HAP-1 (cell line): Measurements from ENCODE around the gene OSBP.
A peak's percentile ranks its signal among the peaks of the same experiment; 100 is the strongest.

Experiments
- DNase-seq, 2 experiments: peaks; one replicate each; pipeline ENCODE4 v3.0.0-alpha.2; 2016 to 2020; ENCODE audit warnings: low spot score in 2 of 2
- H3K27me3 ChIP-seq: fragments of 250-450 bp; sonication (Bioruptor Pico); 2 replicates; pipeline ENCODE4 v1.5.1; 2020; ENCODE audit warnings: low read depth, mild to moderate bottlenecking, moderate library complexity
- H3K36me3 ChIP-seq: fragments of 250-450 bp; sonication (Bioruptor Pico); replicated peaks from 2 replicates; pipeline ENCODE4 v1.5.1; 2020; ENCODE audit warnings: mild to moderate bottlenecking
- H3K4me1 ChIP-seq: fragments of 250-450 bp; sonication (Bioruptor Pico); 2 replicates; pipeline ENCODE4 v1.5.1; 2020; ENCODE audit warnings: mild to moderate bottlenecking
- H3K4me3 ChIP-seq: fragments of 250-450 bp; sonication (Bioruptor Pico); 2 replicates; pipeline ENCODE4 v1.5.1; 2020; ENCODE audit warnings: mild to moderate bottlenecking, moderate library complexity
- H3K9me3 ChIP-seq: fragments of 250-450 bp; sonication (Bioruptor Pico); 2 replicates; pipeline ENCODE4 v1.5.1; 2020; ENCODE audit warnings: mild to moderate bottlenecking, moderate library complexity
- in situ Hi-C: fragments of 300-500 bp; cut with MboI; formaldehyde crosslinking; loops from 3 replicates; pipeline ENCODE4 v1.14.3; 2020; ENCODE audit warnings: low sequenced_read_pairs, inconsistent platforms, mixed read lengths

OSBP gene

DNA sequence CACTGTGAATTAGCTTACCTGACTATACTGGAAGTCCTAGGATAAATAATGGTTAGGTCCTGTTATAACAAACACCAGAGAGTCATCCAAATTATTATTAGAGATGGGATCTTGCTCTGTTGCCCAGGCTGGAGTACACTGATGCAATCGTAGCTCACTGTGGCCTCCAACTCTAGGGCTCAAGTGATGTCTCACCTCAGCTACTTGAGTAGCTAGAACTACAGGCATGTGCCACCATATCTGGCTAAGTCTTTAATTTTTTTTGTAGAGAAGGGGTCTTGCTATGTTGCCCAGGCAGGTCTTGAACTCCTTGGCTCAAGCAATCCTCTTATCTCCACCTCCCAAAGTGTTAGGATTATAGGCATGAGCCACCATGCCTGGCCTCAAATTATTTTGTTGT, 37.2 kb downstream of the OSBP start:
- H3K27me3 ChIP-seq, result no peaks in the 10 kb centered on the region
- in situ Hi-C loops, result no loop called here
- H3K9me3 ChIP-seq, result no peaks in the 10 kb centered on the region
- H3K4me3 ChIP-seq, result no peak overlapping the region
- no peak for DNase-seq
- H3K4me1 ChIP-seq, result no peaks in the 10 kb centered on the region
- peaks cover 62% of the 10 kb centered on the region for H3K36me3 ChIP-seq

DNA sequence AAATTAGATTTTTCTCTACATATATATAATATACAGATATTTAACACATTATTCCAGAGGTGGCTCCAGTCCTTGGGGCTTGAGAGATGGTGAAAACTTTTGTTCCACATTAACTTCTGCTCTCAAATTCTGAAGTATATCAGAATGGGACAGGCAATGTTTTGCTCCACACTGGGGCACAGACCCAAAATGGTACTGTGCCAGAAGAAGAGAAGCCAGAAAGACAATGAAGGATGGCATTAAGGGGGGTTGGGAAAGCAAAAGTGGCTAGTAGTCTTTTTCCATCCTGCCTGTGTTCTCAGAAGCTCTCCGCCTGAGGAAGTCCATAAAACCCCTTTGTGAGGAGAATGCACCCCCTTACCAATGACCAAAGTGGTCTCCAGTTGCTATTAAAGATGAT, 40.1 kb downstream of the OSBP start:
- H3K36me3 ChIP-seq, result peaks cover 43% of the 10 kb centered on the region

DNA sequence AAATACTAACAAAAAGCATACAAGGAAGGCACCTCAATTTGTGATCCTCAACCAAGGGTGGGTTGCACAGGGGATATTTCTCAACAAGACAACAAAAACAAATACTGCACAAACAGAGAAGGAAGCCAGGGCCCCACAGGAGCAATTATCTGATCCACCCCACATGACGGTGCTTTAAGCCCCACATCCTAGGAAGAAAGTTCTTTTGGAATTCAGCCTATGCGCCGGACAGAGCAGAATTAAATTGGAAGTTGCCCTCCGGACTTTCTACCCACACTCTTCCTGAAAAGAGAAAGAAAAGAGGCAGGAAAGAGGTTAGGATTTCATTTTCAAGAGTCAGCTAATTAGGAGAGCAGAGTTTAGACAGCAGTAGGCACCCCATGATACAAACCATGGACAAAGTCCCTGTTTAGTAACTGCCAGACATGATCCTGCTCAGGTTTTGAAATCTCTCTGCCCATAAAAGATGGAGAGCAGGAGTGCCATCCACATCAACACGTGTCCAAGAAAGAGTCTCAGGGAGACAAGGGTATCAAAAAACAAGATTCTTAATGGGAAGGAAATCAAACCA, 40.6 kb downstream of the OSBP start:
- in situ Hi-C loops, result loop anchor here (25.0 kb wide), 2 partner anchors 187 to 537 kb away; partner anchors contain the start of gene STX3
- peaks cover 39% of the 10 kb centered on the region for H3K36me3 ChIP-seq

More for the DNA sequence above, 40.1 kb downstream of the OSBP start:
- Histone ChIP-seq H3K4me3 (no peak overlapping the region), H3K4me1 (no peaks in the 10 kb centered on the region), H3K27me3 (no peaks in the 10 kb centered on the region), H3K9me3 (no peaks in the 10 kb centered on the region)
- in situ Hi-C loops, result no loop called here
- no peak for DNase-seq

DNA sequence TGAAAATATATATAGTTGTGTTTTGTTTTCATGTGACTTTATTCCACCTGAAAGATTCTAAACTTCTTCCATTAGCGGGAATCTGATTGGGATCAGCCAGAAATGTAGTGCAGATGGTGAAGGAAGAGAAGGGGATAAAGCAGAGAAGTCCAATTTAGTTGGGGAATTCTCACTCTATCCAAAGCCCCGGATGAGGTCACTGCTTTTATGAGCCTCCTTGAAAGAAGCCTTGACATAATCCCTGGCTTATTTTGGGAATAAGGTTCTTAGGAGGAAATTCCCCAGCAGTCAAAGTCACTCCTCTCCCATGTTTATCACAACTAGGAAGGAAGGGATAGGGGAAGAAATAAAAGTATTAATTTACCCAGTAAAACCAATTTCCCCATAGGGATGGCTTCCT, 41.1 kb downstream of the OSBP start:
- H3K4me3 ChIP-seq, result no peak overlapping the region
- in situ Hi-C loops, result loop anchor here (25.0 kb wide), 2 partner anchors 188 to 538 kb away; partner anchors contain the start of gene STX3
- H3K27me3 ChIP-seq, result no peaks in the 10 kb centered on the region
- H3K36me3 ChIP-seq, result peaks cover 37% of the 10 kb centered on the region
- H3K4me1 ChIP-seq, result no peaks in the 10 kb centered on the region
- no peaks in the 10 kb centered on the region for H3K9me3 ChIP-seq
- DNase-seq, result no peak

More for the DNA sequence above, 40.6 kb downstream of the OSBP start:
- no peak for DNase-seq
- H3K27me3 ChIP-seq, result no peaks in the 10 kb centered on the region
- no peaks in the 10 kb centered on the region for H3K4me1 ChIP-seq
- no peaks in the 10 kb centered on the region for H3K9me3 ChIP-seq
- no peak overlapping the region for H3K4me3 ChIP-seq

DNA sequence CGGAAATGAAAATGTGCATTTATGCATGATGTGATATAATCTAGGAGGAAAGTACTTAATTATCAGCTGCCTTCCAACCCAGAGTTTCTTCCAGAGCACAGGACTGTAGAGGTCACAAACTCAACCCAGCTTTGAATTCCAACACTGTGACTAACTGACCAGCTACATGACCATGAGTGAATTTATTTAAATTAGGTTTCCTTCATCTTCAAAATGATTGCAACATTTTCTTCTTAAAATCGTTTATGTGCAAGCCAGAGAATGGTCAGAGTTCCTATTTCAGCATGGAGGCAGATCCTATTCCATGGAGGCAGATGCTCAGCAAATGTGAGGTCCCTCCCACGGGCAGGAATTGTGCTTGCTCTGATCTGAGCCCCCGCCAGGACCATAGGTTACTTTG, 42.4 kb downstream of the OSBP start:
- no peak for DNase-seq
- Histone ChIP-seq H3K9me3 (no peaks in the 10 kb centered on the region), H3K27me3 (no peaks in the 10 kb centered on the region), H3K36me3 (peaks cover 30% of the 10 kb centered on the region), H3K4me3 (no peak overlapping the region), H3K4me1 (no peaks in the 10 kb centered on the region)
- in situ Hi-C loops, result loop anchor here (25.0 kb wide), 2 partner anchors 189 to 539 kb away; partner anchors contain the start of gene STX3

DNA sequence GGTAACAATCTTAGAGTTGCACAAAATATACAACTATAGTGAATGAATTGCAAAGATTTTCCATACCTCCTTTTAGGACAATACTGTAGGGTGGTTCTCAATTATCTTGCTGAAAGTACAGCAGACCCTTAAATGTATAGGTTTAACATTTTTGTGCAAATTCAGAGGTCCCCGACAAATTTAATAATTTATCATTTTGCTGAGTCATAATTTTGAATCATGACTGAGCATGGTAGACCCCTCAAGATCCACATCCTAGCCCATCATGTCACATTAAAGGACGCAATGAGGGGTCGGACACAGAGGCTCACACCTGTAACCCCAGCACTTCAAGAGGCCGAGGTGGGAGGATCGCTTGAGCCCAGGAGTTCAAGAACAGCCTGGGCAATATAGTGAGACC, 43.5 kb downstream of the OSBP start:
- in situ Hi-C loops, result loop anchor here (25.0 kb wide), 2 partner anchors 190 to 540 kb away; partner anchors contain the start of gene STX3
- Histone ChIP-seq H3K9me3 (no peaks in the 10 kb centered on the region), H3K27me3 (no peaks in the 10 kb centered on the region), H3K4me3 (no peak overlapping the region), H3K36me3 (peaks cover 19% of the 10 kb centered on the region), H3K4me1 (no peaks in the 10 kb centered on the region)
- no peak for DNase-seq

DNA sequence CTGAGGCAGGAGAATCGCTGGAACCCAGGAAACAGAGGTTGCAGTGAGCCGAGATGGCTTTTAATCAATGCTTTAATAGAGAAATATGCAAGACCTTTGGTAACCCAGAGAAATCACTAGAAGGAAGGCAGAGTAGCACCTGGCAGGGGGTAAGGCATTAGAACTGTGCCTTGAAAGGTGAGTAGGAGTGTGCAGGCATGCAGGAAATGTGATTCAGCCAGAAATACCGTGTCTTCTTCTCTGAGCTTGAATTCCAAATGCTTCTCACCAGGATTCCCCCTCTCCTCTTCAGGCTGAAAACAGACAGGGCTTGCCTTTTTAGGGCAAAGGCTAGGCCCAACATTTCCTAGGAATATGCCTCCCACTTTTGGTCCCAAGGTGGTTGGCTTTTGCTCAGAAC, 53.3 kb downstream of the OSBP start:
- Histone ChIP-seq H3K4me1 (peaks cover 14% of the 10 kb centered on the region), H3K9me3 (no peaks in the 10 kb centered on the region), H3K27me3 (no peaks in the 10 kb centered on the region), H3K36me3 (no peaks in the 10 kb centered on the region), H3K4me3 (no peak overlapping the region)
- in situ Hi-C loops, result loop anchor here (10.0 to 25.0 kb wide), 3 partner anchors 103 to 550 kb away; partner anchors contain the start of genes PATL1 and STX3
- DNase-seq, result no peak

DNA sequence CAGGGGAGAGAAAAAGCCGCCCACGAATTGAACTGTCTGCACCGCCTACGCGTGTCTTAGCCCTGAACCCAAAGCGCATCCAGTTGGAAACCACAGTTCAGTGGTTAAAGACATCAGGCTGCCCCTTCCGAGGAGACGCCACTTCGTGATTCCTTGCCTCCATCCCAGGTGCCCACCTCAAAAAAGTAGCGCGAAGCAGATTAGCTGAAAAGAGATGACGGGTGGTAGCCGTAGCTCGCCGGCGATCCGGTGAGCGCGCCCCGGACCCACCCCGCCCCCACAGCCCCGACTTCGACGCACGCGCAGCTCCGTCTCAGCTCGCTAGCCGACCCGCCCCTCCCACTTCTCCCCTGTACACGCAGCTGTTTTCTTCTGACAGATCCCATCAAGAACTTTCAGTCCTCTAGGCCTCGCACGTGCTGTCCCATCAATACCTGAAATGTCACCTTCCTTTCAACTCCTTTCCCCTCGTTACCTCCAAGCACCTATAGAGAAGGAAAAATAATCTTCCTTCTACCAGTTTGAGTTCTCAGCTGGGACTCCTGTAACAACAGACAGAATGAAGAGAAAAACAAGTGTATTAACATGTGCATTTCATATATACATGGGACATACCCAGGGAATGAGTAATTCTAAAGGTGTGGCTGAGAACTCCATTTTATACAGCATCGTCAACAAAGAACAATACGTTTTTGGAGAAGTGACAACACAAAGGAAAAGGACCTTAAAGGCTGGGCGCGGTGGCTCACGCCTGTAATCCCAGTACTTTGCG, 54.7 kb downstream of the OSBP start:
- Histone ChIP-seq H3K4me1 (peaks cover 18% of the 10 kb centered on the region), H3K9me3 (no peaks in the 10 kb centered on the region), H3K4me3 (peak overlapping the region; percentile 74), H3K27me3 (no peaks in the 10 kb centered on the region), H3K36me3 (no peaks in the 10 kb centered on the region)
- peak; percentile 82 to 94 for DNase-seq
- in situ Hi-C loops, result loop anchor here (10.0 to 25.0 kb wide), 3 partner anchors 104 to 551 kb away; partner anchors contain the start of genes PATL1 and STX3

DNA sequence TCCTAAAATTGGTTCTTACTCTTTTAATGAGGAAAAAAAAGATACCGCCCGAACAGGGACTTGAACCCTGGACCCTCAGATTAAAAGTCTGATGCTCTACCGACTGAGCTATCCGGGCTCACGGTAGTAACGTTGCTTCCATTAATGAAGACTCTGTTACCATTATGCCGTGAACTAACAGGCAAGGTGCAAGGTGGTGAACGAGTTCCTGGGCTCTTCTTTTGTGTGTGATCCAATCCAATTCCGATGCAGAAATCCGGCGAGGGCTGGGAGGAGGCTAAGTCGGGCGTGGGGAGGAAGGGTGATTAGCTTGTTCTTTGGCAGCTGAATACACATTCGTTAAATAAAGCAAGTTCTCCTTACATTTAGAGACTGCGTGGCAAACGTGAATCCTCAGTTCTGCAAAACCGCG, 55.3 kb downstream of the OSBP start:
- in situ Hi-C loops, result loop anchor here (10.0 to 25.0 kb wide), 3 partner anchors 105 to 552 kb away; partner anchors contain the start of genes PATL1 and STX3
- H3K4me1 ChIP-seq, result peaks cover 23% of the 10 kb centered on the region
- H3K27me3 ChIP-seq, result no peaks in the 10 kb centered on the region
- no peaks in the 10 kb centered on the region for H3K36me3 ChIP-seq
- H3K9me3 ChIP-seq, result no peaks in the 10 kb centered on the region
- DNase-seq, result peak; percentile 81 to 87
- H3K4me3 ChIP-seq, result peak overlapping the region; percentile 74

DNA sequence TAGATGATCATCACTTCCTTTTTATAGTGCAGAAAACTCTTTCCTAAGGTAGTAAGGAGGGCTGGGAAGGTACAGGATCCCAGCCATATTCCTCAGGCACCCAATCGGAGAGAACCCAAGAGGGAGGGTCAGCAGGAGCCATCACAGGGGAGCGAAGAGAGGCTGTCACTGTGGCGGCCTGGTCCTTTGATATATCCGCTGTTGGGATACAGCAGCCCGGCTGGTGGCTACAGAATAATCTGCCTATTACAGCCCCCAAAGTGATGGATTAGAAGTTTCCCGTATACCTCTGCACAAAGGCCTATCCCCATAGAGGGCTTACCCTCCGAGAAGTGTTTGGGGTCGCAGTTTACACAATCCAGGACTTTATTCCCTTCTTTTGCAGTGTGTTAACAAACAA, 55.7 kb downstream of the OSBP start:
- Histone ChIP-seq H3K4me3 (peak overlapping the region; percentile 74), H3K9me3 (no peaks in the 10 kb centered on the region)

DNA sequence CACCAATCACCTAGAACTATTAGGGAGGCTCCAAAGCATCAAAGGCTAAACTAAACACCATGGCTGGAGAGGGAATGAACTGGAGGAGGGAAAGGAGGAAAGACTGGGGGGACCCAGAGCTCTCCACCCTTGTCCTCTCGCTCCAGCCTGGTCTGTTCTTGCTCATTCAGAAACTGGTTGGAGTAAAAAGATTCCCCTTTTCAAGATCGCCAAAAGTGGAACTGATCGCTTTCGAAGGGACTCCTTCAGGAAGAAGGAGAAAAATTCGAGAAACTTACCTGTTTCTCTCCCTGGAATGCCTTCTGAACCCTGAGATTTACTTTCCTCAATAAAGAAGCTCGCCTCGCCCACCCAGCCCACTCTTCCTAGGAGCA, 57.3 kb downstream of the OSBP start:
- H3K27me3 ChIP-seq, result no peaks in the 10 kb centered on the region
- H3K9me3 ChIP-seq, result no peaks in the 10 kb centered on the region
- no peak overlapping the region; the same call in 1 of the 2 replicates for H3K4me3 ChIP-seq
- no peak for DNase-seq
- in situ Hi-C loops, result loop anchor here (25.0 kb wide), 2 partner anchors 204 to 554 kb away; partner anchors contain the start of gene STX3
- peaks cover 23% of the 10 kb centered on the region for H3K4me1 ChIP-seq
- H3K36me3 ChIP-seq, result no peaks in the 10 kb centered on the region

More for the DNA sequence above, 55.7 kb downstream of the OSBP start:
- peak; percentile 20 to 59 for DNase-seq
- in situ Hi-C loops, result loop anchor here (10.0 to 25.0 kb wide), 3 partner anchors 105 to 552 kb away; partner anchors contain the start of genes PATL1 and STX3
- H3K27me3 ChIP-seq, result no peaks in the 10 kb centered on the region
- no peaks in the 10 kb centered on the region for H3K36me3 ChIP-seq
- peaks cover 23% of the 10 kb centered on the region for H3K4me1 ChIP-seq

DNA sequence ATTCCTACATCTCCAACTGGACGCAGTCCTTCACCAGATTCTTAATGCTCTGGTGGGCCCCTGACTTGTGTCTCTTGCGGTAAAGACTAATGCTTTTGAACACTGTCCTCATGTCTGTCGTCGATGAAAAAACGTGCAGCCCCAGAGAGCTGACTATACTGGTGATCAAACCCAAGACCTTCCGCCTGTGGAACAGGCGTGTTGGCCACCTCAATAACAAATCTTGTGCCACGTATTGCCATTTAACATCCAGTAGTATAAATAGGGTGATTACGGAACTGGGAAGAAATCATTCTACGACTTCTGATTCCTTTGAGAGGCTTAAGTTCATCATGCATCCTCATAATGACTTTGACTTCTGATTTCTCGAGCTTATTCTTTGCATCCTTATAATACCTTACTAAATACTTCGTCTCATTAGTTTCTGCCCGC, 58.6 kb downstream of the OSBP start:
- no peaks in the 10 kb centered on the region for H3K27me3 ChIP-seq
- in situ Hi-C loops, result loop anchor here (25.0 kb wide), 2 partner anchors 205 to 555 kb away; partner anchors contain the start of gene STX3
- peak overlapping the region; percentile 34 for H3K4me3 ChIP-seq
- DNase-seq, result peak; percentile 29 to 51
- H3K9me3 ChIP-seq, result no peaks in the 10 kb centered on the region
- no peaks in the 10 kb centered on the region for H3K36me3 ChIP-seq
- peaks cover 23% of the 10 kb centered on the region for H3K4me1 ChIP-seq

DNA sequence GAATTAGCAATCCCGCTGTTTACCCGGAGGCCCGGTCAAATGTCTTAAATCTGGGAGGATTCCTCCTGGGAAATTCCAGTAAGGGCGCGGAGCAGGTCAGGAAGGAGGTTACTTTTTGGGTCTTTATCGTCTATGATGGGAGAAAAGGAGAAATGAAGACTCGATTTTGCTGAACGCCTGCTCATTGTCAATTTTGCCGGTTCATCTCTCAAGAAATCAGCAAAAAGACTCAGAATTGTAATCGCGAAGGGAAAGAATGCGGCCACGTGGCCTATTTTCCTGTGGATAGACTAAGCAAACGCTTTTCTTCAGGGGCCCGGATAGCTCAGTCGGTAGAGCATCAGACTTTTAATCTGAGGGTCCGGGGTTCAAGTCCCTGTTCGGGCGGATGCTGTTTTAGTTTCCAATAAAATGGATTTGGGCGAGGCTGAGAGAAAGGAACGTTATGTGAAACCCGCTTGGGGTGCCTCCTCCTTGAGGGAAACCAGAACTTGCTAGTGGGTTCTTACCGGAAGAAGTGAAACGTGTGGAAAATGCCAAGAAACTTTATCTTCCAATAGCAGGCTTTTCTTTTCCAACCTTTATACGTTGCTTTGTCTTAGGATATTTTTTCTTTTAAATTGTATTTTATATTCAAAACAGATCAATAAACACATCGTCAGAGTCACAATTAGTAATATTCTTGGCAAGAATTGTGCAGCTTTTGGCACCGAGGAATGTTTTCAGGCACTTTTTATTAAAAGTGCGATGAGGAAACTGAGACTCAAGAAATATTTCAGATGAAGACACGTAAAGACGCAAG, 59.3 kb downstream of the OSBP start:
- H3K9me3 ChIP-seq, result no peaks in the 10 kb centered on the region
- DNase-seq, result peak; percentile 85 to 89
- no peaks in the 10 kb centered on the region for H3K36me3 ChIP-seq
- in situ Hi-C loops, result loop anchor here (25.0 kb wide), 2 partner anchors 206 to 556 kb away; partner anchors contain the start of gene STX3
- peak overlapping the region; percentile 34 for H3K4me3 ChIP-seq
- H3K4me1 ChIP-seq, result peaks cover 23% of the 10 kb centered on the region
- no peaks in the 10 kb centered on the region for H3K27me3 ChIP-seq
